ENCODE results near the gene ZNF573.

Gene ZNF573

DNA sequence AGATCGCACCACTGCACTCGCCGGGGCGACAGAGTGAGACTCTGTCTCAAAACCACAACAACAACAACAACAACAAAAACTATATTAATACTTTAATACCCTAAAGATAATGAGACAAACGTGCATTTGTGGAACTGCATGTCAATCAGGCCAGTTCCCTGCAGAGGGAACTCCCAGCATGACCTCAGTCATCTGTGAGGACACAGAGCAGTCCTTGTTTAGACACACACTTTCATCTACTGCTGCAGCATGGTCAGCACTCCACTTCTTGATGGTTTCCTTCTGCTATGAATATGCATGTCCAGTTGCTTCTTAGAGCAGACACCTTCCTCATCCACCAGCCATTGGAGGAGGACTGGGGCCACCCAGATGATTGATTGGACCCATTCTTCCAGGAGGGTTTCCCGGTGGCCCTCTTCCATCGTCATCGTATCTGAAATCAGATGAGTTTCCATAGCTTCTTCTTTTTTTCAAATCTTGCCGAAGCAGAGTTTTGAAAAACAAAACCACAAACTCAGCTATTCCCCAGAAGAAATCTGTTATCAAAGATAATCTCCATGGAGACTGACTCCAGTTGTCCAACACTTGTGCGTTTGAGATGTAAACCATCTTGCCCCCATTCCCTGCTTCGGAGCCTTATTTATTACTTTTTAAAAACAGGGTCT, 86.3 kb downstream of the ZNF573 start:
- no peak for DNase-seq

GRCh38 chr19:37691881-37692504, 87.4 kb downstream of the ZNF573 start:
- DNase-seq: peak; percentile 81

All from stimulated activated CD4-positive, alpha-beta T cell treated with anti-CD3 and anti-CD28 coated beads, Interleukin-4, amount 100 ng/mL, for 24 hours (primary cell).